ENCODE measurements around the gene GPX4. TPM values are rescaled to one million over a fixed set of nuclear protein-coding genes. Genes with fewer than 3 reads are reported as not detected.

The GPX4 gene
- total and polyA plus RNA-seq, 10 of the 15 experiments (the other 5 are each of a cell fraction or from before 2014, with no cell fraction given): 33.3 to 749 (median 297) TPM

DNA sequence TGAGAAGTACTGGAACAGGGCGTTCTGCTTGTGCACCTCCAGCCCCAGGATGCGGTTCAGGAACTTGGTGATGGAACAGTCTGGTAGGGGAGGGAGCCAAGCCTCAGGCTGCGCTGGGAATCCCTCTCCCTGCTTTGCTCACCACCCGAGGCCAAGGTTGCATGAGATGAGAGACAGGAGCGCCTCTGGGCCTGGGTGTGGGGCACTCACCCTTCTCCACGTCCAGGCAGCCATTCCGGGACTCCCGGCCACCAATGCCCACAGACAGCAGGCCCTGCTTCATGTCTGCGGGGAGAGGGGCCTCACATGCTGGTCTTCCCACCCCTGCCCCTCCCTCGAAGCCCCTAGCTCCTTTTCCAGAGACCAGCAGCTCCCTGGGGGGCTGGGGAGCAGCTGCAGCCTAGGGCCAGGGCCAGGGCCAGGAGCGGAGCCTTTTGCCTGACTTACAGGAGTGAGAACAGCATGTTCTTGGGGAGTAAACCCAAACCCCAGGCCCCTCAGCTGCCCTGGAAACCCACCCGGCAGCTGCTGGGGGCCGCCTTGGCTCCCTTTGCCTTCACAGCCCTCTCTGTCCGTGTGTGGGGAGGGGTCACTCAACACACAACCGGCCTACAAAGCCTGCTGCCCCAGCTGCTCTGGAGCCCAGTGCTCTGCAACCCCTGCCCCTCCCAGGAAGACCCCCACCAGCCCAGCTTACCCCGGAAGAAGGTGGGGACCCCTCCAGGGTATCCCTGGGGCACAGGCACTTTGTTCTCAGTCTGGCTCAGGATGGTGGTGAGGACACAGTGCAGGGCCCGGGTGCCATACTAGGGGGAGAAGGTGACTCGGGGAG lies 7.2 kb downstream of the GPX4 start:
- FAIRE-seq (no peak), DNase-seq (ENCODE audit: low read depth, low spot score) (no peak), ATAC-seq (no peak)
- no peak overlapping the region for H3K27ac ChIP-seq (ENCODE audit: control insufficient read depth, insufficient read depth)
- BruUV-seq (replicated peaks): no TSS peak
- WGBS (ENCODE audit: insufficient coverage, insufficient replicate concordance, low lambda C conversion rate, missing lambda C conversion rate): 81% methylated on average over 17 of the region's 18 CpGs
- no peaks in the 10 kb centered on the region for H3K9me3 ChIP-seq (replicated peaks; ENCODE audit: control insufficient read depth, insufficient read depth, low read length)
- no peak overlapping the region for H3K9ac ChIP-seq (ENCODE audit: control insufficient read depth, insufficient read depth, low read length)
- POLR2A ChIA-PET: interaction anchor here (0.6 to 0.9 kb wide), 2 partner anchors 44 to 72 kb away, joined by 3 to 4 read pairs; partner anchors contain the start of gene ARHGAP45
- no peaks in the 10 kb centered on the region; the same call in 1 of the 2 replicates for H4K20me1 ChIP-seq (ENCODE audit: control insufficient read depth, insufficient read depth)
- H3K36me3 ChIP-seq (ENCODE audit: control insufficient read depth in 2 of 2, insufficient read depth in 2 of 2, low read length in 1 of 2): peaks cover 0 to 24% of the 10 kb centered on the region in 2 experiments; a peak in 3 of 4 replicates
- TF ChIP-seq CHD4 (IDR thresholded peaks at IDR 0.05) (no peak), POLR2AphosphoS2 (IDR thresholded peaks at IDR 0.05; ENCODE audit: low read depth, low read length) (0 out of 2 replicates have a peak, but pooled peaks have one; percentile 11)
- H2AFZ ChIP-seq (ENCODE audit: control insufficient read depth, low read depth, low read length): no peak overlapping the region
- CTCF ChIA-PET: interaction anchor here (3.1 kb wide), 1 partner anchor 82 kb away, joined by 49 read pairs; no protein-coding TSS in a partner anchor
- intact Hi-C loops (cut with micrococcal nuclease; ENCODE audit: unreplicated experiment): loop anchor here (5.0 kb wide), 1 partner anchor 81 kb away; no protein-coding TSS in a partner anchor
- RAD21 ChIA-PET (ENCODE audit: unreplicated experiment): interaction anchor here (0.7 kb wide), 1 partner anchor 83 kb away, joined by 3 read pairs; no protein-coding TSS in a partner anchor
- SMC1A ChIA-PET (ENCODE audit: uncharacterized antibody, unreplicated experiment): no interaction called here
- in situ Hi-C loops (cut with MboI): no loop called here
- peaks cover 6% of the 10 kb centered on the region; the same call in 1 of the 2 replicates for H3K4me1 ChIP-seq (ENCODE audit: control insufficient read depth, insufficient read depth, low read length)
- no peak overlapping the region for H3K4me2 ChIP-seq (ENCODE audit: control insufficient read depth, insufficient read depth)
- H3K27me3 ChIP-seq (replicated peaks in 1 of 2; ENCODE audit: control insufficient read depth in 2 of 2, insufficient read depth in 2 of 2, low read length in 1 of 2): no peaks in the 10 kb centered on the region
- H3K4me3 ChIP-seq: no peak overlapping the region
- no peaks in the 10 kb centered on the region; the same call in 1 of the 2 replicates for H3K79me2 ChIP-seq (ENCODE audit: control insufficient read depth, insufficient read depth, low read length)

DNA sequence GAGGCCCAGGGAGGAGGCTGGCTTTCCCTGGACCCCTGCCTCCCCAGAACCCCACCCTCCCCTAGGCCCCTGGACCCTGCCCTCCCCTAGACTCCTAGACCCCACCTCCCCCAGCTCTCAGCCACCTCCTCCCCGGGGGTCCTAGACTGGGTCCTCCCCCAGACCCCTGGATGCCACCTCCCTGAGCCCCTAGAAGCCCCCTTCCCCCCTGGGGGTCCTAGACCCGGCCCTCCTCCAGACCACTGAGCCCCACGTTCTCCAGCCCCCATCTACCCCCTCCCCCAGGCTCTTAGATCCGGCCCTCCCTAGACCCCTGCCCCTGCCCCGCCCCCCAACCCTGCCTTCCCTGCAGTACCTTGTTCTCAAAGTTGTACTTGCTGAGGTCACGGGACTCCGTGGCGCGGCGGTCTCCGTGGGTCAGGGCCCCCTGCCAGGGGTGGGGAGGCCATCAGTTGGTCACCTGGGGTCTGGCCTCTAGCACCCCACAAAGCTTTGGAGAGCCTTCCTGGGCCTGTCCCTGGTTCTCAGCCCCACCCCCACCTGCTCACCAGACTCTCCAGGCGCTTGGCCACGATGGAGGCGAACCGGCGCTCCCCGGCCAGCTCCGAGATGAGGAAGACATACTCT lies 8.0 kb downstream of the GPX4 start:
- intact Hi-C loops (cut with micrococcal nuclease; ENCODE audit: unreplicated experiment) (loop anchor here (5.0 kb wide), 1 partner anchor 81 kb away; no protein-coding TSS in a partner anchor), in situ Hi-C loops (cut with MboI) (no loop called here)
- ChIA-PET RAD21 (ENCODE audit: unreplicated experiment) (interaction anchor here (0.7 to 3.0 kb wide), 2 partner anchors 82 kb away, joined by 3 to 38 read pairs; no protein-coding TSS in a partner anchor), SMC1A (ENCODE audit: uncharacterized antibody, unreplicated experiment) (interaction anchor here (3.1 kb wide), 1 partner anchor 82 kb away, joined by 24 read pairs; no protein-coding TSS in a partner anchor), CTCF (interaction anchor here (1.9 to 3.1 kb wide), 4 partner anchors 81 to 111 kb away, joined by 7 to 49 read pairs (median 10); no protein-coding TSS in a partner anchor), POLR2A (interaction anchor here (0.6 to 0.9 kb wide), 2 partner anchors 45 to 73 kb away, joined by 3 to 4 read pairs; partner anchors contain the start of gene ARHGAP45)
- no peaks in the 10 kb centered on the region for H3K9me3 ChIP-seq (replicated peaks; ENCODE audit: control insufficient read depth, insufficient read depth, low read length)
- 98% methylated on average over 13 of the region's 18 CpGs for WGBS (ENCODE audit: insufficient coverage, insufficient replicate concordance, low lambda C conversion rate, missing lambda C conversion rate)
- ATAC-seq: no peak
- no peaks in the 10 kb centered on the region for H4K20me1 ChIP-seq (ENCODE audit: control insufficient read depth, insufficient read depth)
- H3K79me2 ChIP-seq (ENCODE audit: control insufficient read depth, insufficient read depth, low read length): no peaks in the 10 kb centered on the region; the same call in 1 of the 2 replicates
- no peak overlapping the region for H2AFZ ChIP-seq (ENCODE audit: control insufficient read depth, low read depth, low read length)
- no peak overlapping the region for H3K4me3 ChIP-seq
- H3K9ac ChIP-seq (ENCODE audit: control insufficient read depth, insufficient read depth, low read length): no peak overlapping the region
- no peak overlapping the region for H3K4me2 ChIP-seq (ENCODE audit: control insufficient read depth, insufficient read depth)
- BruUV-seq (replicated peaks): no TSS peak
- H3K27ac ChIP-seq (ENCODE audit: control insufficient read depth, insufficient read depth): no peak overlapping the region
- no peaks in the 10 kb centered on the region for H3K27me3 ChIP-seq (replicated peaks in 1 of 2; ENCODE audit: control insufficient read depth in 2 of 2, insufficient read depth in 2 of 2, low read length in 1 of 2)
- peaks cover 0 to 24% of the 10 kb centered on the region in 2 experiments; a peak in 3 of 4 replicates for H3K36me3 ChIP-seq (ENCODE audit: control insufficient read depth in 2 of 2, insufficient read depth in 2 of 2, low read length in 1 of 2)
- peaks cover 6% of the 10 kb centered on the region; the same call in 1 of the 2 replicates for H3K4me1 ChIP-seq (ENCODE audit: control insufficient read depth, insufficient read depth, low read length)
- TF ChIP-seq NFYA (IDR thresholded peaks at IDR 0.05; ENCODE audit: borderline replicate concordance, low read depth, low read length) (no peak), BACH1 (IDR thresholded peaks at IDR 0.05; ENCODE audit: borderline replicate concordance) (no peak), POLR2A (IDR thresholded peaks at IDR 0.05; ENCODE audit: low read depth, low read length) (no peak; the same call in none of the 2 replicates), SP1 (IDR thresholded peaks at IDR 0.05; ENCODE audit: low read depth, low read length) (no peak), LARP7 (IDR thresholded peaks at IDR 0.05) (no peak), NR2C2 (IDR thresholded peaks at IDR 0.05; ENCODE audit: borderline replicate concordance, control insufficient read depth, insufficient read length, low read depth) (no peak), POLR2AphosphoS5 (IDR thresholded peaks at IDR 0.05; ENCODE audit: low read length) (no peak), ZSCAN29 (IDR thresholded peaks at IDR 0.05) (no peak), STAT1 (conservative IDR thresholded peaks at IDR 0.05) (no peak), POU2F2 (IDR thresholded peaks at IDR 0.05; ENCODE audit: borderline replicate concordance, low read depth, low read length) (no peak), SMAD1 (IDR thresholded peaks at IDR 0.05; ENCODE audit: low read depth, partially characterized antibody) (no peak), RBBP5 (conservative IDR thresholded peaks at IDR 0.05) (no peak)
- TF ChIP-seq, protein P1, sequence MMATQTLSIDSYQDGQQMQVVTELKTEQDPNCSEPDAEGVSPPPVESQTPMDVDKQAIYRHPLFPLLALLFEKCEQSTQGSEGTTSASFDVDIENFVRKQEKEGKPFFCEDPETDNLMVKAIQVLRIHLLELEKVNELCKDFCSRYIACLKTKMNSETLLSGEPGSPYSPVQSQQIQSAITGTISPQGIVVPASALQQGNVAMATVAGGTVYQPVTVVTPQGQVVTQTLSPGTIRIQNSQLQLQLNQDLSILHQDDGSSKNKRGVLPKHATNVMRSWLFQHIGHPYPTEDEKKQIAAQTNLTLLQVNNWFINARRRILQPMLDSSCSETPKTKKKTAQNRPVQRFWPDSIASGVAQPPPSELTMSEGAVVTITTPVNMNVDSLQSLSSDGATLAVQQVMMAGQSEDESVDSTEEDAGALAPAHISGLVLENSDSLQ (IDR thresholded peaks at IDR 0.05): no peak
- no peak for DNase-seq (ENCODE audit: low read depth, low spot score)
- no peak for FAIRE-seq
